Ectodermal cell (in vitro differentiated cells): ENCODE data around the gene FAM171A2.

Source experiments
- H3K27ac ChIP-seq: 2 replicates; pipeline ENCODE4 v1.7.0; 2013; ENCODE audit warnings: mild to moderate bottlenecking, low read depth, low read length; ENCODE audit not compliant: insufficient read depth, poor library complexity, severe bottlenecking
- H3K27me3 ChIP-seq: 2 replicates; pipeline ENCODE4 v1.7.0; 2013; ENCODE audit warnings: mild to moderate bottlenecking, low read length; ENCODE audit not compliant: insufficient read depth, control insufficient read depth, poor library complexity, severe bottlenecking
- H3K36me3 ChIP-seq: one replicate; pipeline ENCODE4 v1.7.0; 2013; ENCODE audit warnings: low read length; ENCODE audit not compliant: control insufficient read depth, insufficient read depth
- H3K4me1 ChIP-seq: one replicate; pipeline ENCODE4 v1.7.0; 2013; ENCODE audit warnings: low read length; ENCODE audit not compliant: control insufficient read depth, insufficient read depth
- H3K4me3 ChIP-seq: 2 replicates; pipeline ENCODE4 v1.7.0; 2013; ENCODE audit warnings: low read depth, low read length, control low read depth; ENCODE audit not compliant: insufficient read depth
- H3K9me3 ChIP-seq: 2 replicates; pipeline ENCODE4 v1.7.0; 2013; ENCODE audit warnings: mild to moderate bottlenecking, low read length, moderate library complexity; ENCODE audit not compliant: control insufficient read depth
- WGBS, 2 experiments: methylation state at CpG; one replicate each; pipeline ENCODE4 v1.1.7; 2013; ENCODE audit warnings: missing lambda C conversion rate in 2 of 2; 5-methylcytosine and 5-hydroxymethylcytosine counted together

The FAM171A2 gene

DNA sequence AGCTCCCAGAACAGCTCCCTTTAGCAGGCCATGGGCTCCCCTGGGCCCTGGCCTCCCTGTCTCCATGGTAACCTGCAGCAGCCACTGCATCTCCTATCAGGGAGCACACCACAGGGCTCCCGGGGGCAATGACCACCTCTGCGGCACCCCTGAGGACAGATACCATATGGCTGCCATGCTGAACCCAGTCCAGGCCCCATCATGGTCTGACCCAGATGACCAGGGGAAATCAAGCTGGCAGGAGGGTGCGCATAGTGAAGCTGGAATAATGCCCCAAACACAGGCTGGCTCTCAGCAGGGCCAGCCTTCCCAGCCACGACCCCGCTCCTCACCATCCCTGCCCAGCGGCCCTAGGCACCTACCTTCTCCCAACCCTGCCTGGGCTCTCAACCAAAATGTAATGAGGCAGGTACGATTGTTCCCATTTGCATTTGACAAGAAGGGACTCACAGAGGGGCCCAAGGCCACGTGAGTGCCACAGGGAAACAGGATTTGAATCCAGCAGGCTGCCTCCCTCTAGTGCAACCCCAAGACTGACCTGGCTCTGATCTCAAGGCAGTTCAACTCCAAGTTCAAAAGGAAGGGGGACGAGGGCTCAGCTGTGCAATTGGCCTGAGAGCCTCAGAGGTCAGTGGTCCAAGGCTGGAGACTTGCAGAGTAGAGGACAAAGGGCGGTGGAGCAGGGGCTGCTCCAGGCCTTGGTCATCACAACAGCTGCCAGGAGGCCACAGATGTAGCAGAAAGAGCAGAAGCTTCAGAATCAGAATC lies 52.9 kb downstream of the FAM171A2 start:
- Histone ChIP-seq H3K36me3 (no peaks in the 10 kb centered on the region), H3K27ac (no peak overlapping the region), H3K4me3 (no peak overlapping the region), H3K4me1 (peaks cover 27% of the 10 kb centered on the region), H3K27me3 (peaks cover 54% of the 10 kb centered on the region), H3K9me3 (no peaks in the 10 kb centered on the region)
- WGBS, 2 experiments = 67% methylated on average over 10 of the region's 10 CpGs

DNA sequence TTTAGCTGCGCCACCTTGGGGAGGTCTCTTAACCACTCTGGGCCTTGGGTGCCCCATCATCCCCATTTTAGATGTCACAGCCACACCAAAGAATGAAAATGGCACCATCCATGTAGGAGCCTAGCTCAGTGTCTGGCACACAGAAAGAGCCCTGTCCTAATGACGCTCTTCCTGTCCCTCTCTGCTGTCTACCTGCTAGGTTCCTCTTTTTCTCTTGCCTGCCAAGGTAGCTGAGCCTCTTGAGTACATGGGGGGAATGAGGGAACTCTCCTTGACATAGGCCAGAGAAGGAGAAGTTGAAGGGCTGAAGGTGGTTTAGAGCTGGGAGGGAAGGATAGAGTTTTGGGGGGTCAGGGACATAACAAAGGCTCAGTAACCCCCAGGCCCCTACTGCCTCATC lies 53.5 kb downstream of the FAM171A2 start:
- H3K27ac ChIP-seq = no peak overlapping the region
- peaks cover 48% of the 10 kb centered on the region for H3K27me3 ChIP-seq
- no peak overlapping the region for H3K4me3 ChIP-seq
- WGBS, 2 experiments = 91 to 95% methylated on average over 2 of the region's 2 CpGs
- no peaks in the 10 kb centered on the region for H3K9me3 ChIP-seq
- peaks cover 22% of the 10 kb centered on the region for H3K4me1 ChIP-seq
- H3K36me3 ChIP-seq = no peaks in the 10 kb centered on the region

DNA sequence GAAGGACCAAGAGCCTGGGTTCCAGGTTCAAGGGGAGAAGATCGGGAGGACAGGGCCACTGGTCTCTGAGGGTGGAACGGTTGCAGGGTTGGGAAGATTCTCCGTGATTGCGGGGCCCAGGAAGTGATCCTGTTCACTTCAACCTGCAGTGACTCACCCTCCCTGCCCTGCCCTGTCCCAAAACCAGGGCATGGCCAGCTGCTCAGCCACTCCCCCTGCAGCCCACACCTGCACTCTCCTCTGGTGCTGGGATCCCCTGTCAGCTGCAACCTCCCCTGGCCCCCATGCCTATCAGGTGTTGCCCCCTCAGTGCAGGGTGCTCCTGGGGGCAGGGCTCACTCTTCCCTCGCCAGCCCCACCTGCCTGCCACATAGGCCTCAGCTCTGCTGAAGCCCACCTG lies 54.2 kb downstream of the FAM171A2 start:
- H3K27ac ChIP-seq = no peak overlapping the region
- no peaks in the 10 kb centered on the region for H3K9me3 ChIP-seq
- H3K4me3 ChIP-seq = no peak overlapping the region
- no peaks in the 10 kb centered on the region for H3K36me3 ChIP-seq
- H3K27me3 ChIP-seq = peaks cover 41% of the 10 kb centered on the region
- 60 to 71% methylated on average over 5 of the region's 5 CpGs for WGBS, 2 experiments
- peaks cover 18% of the 10 kb centered on the region for H3K4me1 ChIP-seq

DNA sequence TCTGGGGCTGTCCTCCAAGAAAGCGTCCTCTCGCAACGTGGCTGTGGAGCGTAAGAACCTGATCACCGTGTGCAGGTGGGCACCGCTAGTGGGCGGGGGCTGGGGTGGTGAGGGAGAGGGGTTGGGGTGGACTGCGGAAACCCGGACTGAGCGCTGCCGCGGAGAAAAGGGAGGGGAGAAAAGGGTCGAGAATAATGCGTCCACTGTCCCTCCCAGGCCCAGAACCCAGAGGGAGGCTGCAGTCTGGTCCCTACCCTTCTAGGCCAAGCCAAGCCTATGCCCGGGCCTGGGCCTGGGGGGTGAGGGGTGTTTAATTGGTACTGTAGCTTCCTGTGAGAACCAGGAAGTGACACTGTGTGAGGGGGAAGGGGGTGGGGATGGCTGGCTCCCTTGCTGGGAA lies 54.8 kb downstream of the FAM171A2 start:
- WGBS, 2 experiments = 6 to 8% methylated on average over 15 of the region's 15 CpGs

DNA sequence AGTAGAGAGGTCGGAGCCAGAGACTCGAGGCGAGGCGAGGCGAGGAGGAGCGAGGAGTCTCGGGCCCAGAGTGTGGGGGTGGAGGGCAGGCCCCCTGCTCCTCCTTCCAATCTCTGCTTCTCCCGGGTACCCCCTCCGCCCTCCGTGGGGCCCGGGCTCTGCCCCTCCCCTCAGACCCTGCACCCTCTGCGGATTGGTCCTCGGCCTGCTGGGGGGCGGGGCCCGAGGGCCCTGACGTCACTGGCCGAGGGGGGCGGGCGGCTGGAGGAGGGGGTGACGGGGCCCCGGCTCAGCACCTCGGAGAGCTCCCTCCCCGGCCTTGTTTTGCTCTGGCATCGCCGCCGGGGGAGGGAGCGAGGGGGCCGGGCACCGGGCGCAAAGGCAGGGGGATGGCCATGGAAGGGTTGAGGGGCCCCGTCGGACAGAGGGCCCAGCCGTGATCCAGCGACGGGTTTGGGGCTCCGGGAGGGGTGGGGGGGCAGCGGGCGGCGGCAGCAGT lies 55.3 kb downstream of the FAM171A2 start, which contains the start of gene RUNDC3A:
RUNDC3A (plus strand) TSS at position 282 of the 499 bp plus-strand sequence. CDS start 232 bp downstream, outside the sequence.
- Histone ChIP-seq H3K27me3 (peaks cover 30% of the 10 kb centered on the region), H3K9me3 (no peaks in the 10 kb centered on the region), H3K4me3 (peak within 1 kb of the TSS; percentile 47), H3K4me1 (peaks cover 18% of the 10 kb centered on the region), H3K36me3 (no peaks in the 10 kb centered on the region), H3K27ac (peak within 1 kb of the TSS; percentile 55)
- 0 to 1% methylated on average over 39 of the region's 39 CpGs for WGBS, 2 experiments

More for the DNA sequence above, 54.8 kb downstream of the FAM171A2 start:
- peaks cover 35% of the 10 kb centered on the region for H3K27me3 ChIP-seq
- peaks cover 18% of the 10 kb centered on the region for H3K4me1 ChIP-seq
- peak overlapping the region; percentile 47 for H3K4me3 ChIP-seq
- no peaks in the 10 kb centered on the region for H3K9me3 ChIP-seq
- no peaks in the 10 kb centered on the region for H3K36me3 ChIP-seq
- no peak overlapping the region for H3K27ac ChIP-seq

DNA sequence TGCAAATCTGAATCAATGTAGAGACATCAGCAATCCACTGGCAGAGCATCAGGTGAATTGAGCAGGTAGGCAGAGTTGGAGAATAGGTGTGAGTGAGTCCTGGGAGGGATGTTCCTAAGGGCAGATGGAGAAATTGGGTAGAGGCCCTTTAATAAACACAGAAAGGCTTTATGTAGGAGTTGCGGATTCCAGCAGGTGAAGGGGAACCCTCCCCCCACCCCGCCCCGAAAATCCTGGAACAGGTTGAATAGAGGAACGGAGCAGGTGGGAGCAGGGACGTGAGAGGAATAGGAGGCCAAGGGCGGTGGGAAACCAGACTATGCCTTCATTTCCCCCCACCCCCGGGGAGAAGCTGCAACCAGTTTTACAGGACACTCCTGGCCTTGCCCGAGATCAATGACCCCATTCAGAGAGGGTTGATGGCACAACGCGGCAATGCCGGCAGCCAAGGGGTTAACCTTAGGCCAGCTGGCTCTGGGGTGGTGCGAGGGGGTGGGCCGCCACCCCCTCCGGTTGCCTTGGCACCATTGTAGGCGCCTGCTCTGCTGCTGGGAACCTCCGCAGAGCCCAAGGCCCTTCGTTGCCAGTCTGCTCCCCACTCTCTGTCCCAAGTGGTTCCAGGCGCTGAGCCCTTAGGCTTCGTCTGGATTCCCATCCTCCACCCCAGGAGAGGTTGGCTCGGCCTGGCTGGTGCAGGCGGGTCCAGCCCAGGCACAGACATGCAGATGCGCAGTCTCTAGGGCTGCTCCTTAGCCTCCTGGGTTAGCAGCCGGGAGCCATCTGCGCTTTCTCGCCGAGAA lies 56.1 kb downstream of the FAM171A2 start:
- Histone ChIP-seq H3K4me1 (peaks cover 18% of the 10 kb centered on the region), H3K27ac (peak overlapping the region; percentile 55), H3K9me3 (no peaks in the 10 kb centered on the region), H3K36me3 (no peaks in the 10 kb centered on the region), H3K27me3 (peaks cover 23% of the 10 kb centered on the region), H3K4me3 (peak overlapping the region; percentile 47)
- WGBS, 2 experiments = 2 to 4% methylated on average over 24 to 26 of the region's 26 CpGs

DNA sequence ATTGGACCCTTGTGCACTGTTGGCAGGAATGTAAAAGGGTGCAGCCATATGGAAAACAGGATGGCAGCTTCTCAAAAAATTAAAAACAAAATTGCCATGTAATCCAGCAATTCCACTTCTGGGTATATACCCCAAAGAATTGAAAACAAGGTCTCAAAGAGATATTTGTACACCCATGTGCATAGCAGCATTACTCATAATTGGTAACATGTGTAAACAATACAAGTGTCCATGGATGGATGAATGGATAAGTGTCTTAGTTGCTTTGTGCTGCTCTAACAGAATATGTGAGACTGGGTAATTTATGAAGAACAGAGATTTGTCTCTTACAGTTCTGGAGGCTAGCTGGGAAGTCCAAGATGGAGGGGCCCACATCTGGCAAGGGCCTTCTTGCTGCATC lies 59.0 kb downstream of the FAM171A2 start:
- Histone ChIP-seq H3K36me3 (no peaks in the 10 kb centered on the region), H3K27me3 (peaks cover 14% of the 10 kb centered on the region), H3K4me3 (no peak overlapping the region), H3K27ac (no peak overlapping the region), H3K9me3 (no peaks in the 10 kb centered on the region), H3K4me1 (peaks cover 18% of the 10 kb centered on the region)
